H9 (cell line): ENCODE results near the gene NANOS3. TPM values are rescaled to one million over a fixed set of nuclear protein-coding genes. Genes with fewer than 3 reads are reported as not detected.

ENCODE experiments used
- DNase-seq: peaks from one replicate; pipeline ENCODE4 v3.0.0-alpha.2; 2017
- H2AFZ ChIP-seq: one replicate; pipeline ENCODE4 v1.6.1; 2013; ENCODE audit warnings: mild to moderate bottlenecking, low read length, control low read depth, moderate library complexity
- H2AK5ac ChIP-seq: 2 replicates; pipeline ENCODE4 v1.6.1; 2013; ENCODE audit warnings: low read length, control low read depth, mixed read lengths; ENCODE audit not compliant: insufficient read length
- H2BK120ac ChIP-seq: one replicate; pipeline ENCODE4 v1.6.1; 2013; ENCODE audit warnings: low read depth, mild to moderate bottlenecking, low read length, control low read depth, inconsistent platforms; ENCODE audit not compliant: poor library complexity, severe bottlenecking
- H2BK12ac ChIP-seq: 2 replicates; pipeline ENCODE4 v1.6.1; 2013; ENCODE audit warnings: low read length, control low read depth, mixed read lengths, low read depth; ENCODE audit not compliant: insufficient read length
- H2BK15ac ChIP-seq: 2 replicates; pipeline ENCODE4 v1.6.1; 2013; ENCODE audit warnings: low read depth, low read length, control low read depth
- H2BK20ac ChIP-seq: one replicate; pipeline ENCODE4 v1.6.1; 2013; ENCODE audit warnings: low read depth, mild to moderate bottlenecking, low read length, control low read depth, inconsistent platforms; ENCODE audit not compliant: poor library complexity, severe bottlenecking
- H2BK5ac ChIP-seq: 2 replicates; pipeline ENCODE4 v1.6.1; 2013; ENCODE audit warnings: low read length, control low read depth, mixed read lengths; ENCODE audit not compliant: insufficient read length
- H3K14ac ChIP-seq: 2 replicates; pipeline ENCODE4 v1.6.1; 2013; ENCODE audit warnings: low read length, control low read depth; ENCODE audit not compliant: insufficient read depth
- H3K18ac ChIP-seq: 2 replicates; pipeline ENCODE4 v1.6.1; 2013; ENCODE audit warnings: low read depth, mild to moderate bottlenecking, mixed read lengths, low read length, control low read depth; ENCODE audit not compliant: insufficient read length
- H3K23ac ChIP-seq: 2 replicates; pipeline ENCODE4 v1.6.1; 2013; ENCODE audit warnings: low read length, control low read depth, mixed read lengths, low read depth; ENCODE audit not compliant: insufficient read length
- H3K23me2 ChIP-seq: 2 replicates; pipeline ENCODE4 v1.6.1; 2013; ENCODE audit warnings: low read depth, mild to moderate bottlenecking, mixed read lengths, low read length, control low read depth; ENCODE audit not compliant: insufficient read length, poor library complexity, severe bottlenecking
- H3K27ac ChIP-seq: 2 replicates; pipeline ENCODE4 v1.5.1; 2013; ENCODE audit warnings: low read length, control low read depth, mixed read lengths, low read depth; ENCODE audit not compliant: insufficient read length
- H3K27me3 ChIP-seq: 2 replicates; pipeline ENCODE4 v1.6.1; 2013; ENCODE audit warnings: low read length, control low read depth, inconsistent platforms; ENCODE audit not compliant: insufficient read depth
- H3K4ac ChIP-seq: 2 replicates; pipeline ENCODE4 v1.6.1; 2013; ENCODE audit warnings: low read depth, mild to moderate bottlenecking, control low read depth, inconsistent platforms, low read length, moderate library complexity
- H3K4me1 ChIP-seq: 2 replicates; pipeline ENCODE4 v1.6.1; 2013; ENCODE audit warnings: low read length, control low read depth, inconsistent platforms; ENCODE audit not compliant: insufficient read depth
- H3K4me2 ChIP-seq: 2 replicates; pipeline ENCODE4 v1.6.1; 2013; ENCODE audit warnings: low read length, control low read depth, mixed read lengths; ENCODE audit not compliant: insufficient read length, insufficient read depth
- H3K56ac ChIP-seq: 2 replicates; pipeline ENCODE4 v1.6.1; 2013; ENCODE audit warnings: low read depth, mild to moderate bottlenecking, mixed read lengths, low read length, control low read depth; ENCODE audit not compliant: insufficient read length
- H3K79me1 ChIP-seq: 2 replicates; pipeline ENCODE4 v1.6.1; 2013; ENCODE audit warnings: low read depth, mild to moderate bottlenecking, moderate library complexity, low read length, control low read depth, inconsistent platforms; ENCODE audit not compliant: insufficient read depth, poor library complexity, severe bottlenecking
- H3K79me2 ChIP-seq: 2 replicates; pipeline ENCODE4 v1.6.1; 2013; ENCODE audit warnings: low read length, control low read depth, inconsistent platforms; ENCODE audit not compliant: insufficient read depth
- H3K9ac ChIP-seq: 2 replicates; pipeline ENCODE4 v1.6.1; 2013; ENCODE audit warnings: low read length, control low read depth, mixed read lengths; ENCODE audit not compliant: insufficient read length; ENCODE audit errors: extremely low read depth
- H3K9me3 ChIP-seq: one replicate; pipeline ENCODE4 v1.6.1; 2013; ENCODE audit warnings: low read depth, low read length, inconsistent platforms; ENCODE audit not compliant: control insufficient read depth
- H3T11ph ChIP-seq: one replicate; pipeline ENCODE4 v1.6.1; 2013; ENCODE audit warnings: mild to moderate bottlenecking, low read length, control low read depth, inconsistent platforms
- H4K20me1 ChIP-seq: one replicate; pipeline ENCODE4 v1.6.1; 2013; ENCODE audit not compliant: control insufficient read depth, insufficient read length, insufficient read depth
- H4K5ac ChIP-seq: 2 replicates; pipeline ENCODE4 v1.6.1; 2013; ENCODE audit warnings: low read depth, mild to moderate bottlenecking, mixed read lengths, low read length, control low read depth; ENCODE audit not compliant: insufficient read length
- H4K8ac ChIP-seq: replicated peaks from 2 replicates; pipeline ENCODE4 v1.6.1; 2013; ENCODE audit warnings: low read length, control low read depth, mixed read lengths, low read depth; ENCODE audit not compliant: insufficient read length
- H4K91ac ChIP-seq: 2 replicates; pipeline ENCODE4 v1.6.1; 2013; ENCODE audit warnings: low read depth, mild to moderate bottlenecking, moderate library complexity, mixed read lengths, low read length, control low read depth; ENCODE audit not compliant: insufficient read length
- H3K27ac Mint-ChIP-seq, 3 experiments: 2 replicates in 2 of 3; 3 replicates in 1 of 3; pipeline ENCODE4 v1.8.0; 2020 to 2021; ENCODE audit warnings: mixed read lengths in 3 of 3, mild to moderate bottlenecking in 1 of 3, moderate library complexity in 1 of 3
- H3K27me3 Mint-ChIP-seq: 2 replicates; pipeline ENCODE4 v1.8.0; 2021; ENCODE audit warnings: low read depth, mild to moderate bottlenecking, moderate library complexity, mixed read lengths
- H3K36me3 Mint-ChIP-seq, 3 experiments: 2 replicates in 2 of 3; 3 replicates in 1 of 3; pipeline ENCODE4 v1.8.0; 2020 to 2021; ENCODE audit warnings: low read depth in 3 of 3, mixed read lengths in 3 of 3; ENCODE audit not compliant: insufficient read depth in 1 of 3
- H3K4me1 Mint-ChIP-seq, 2 experiments: 2 replicates each; pipeline ENCODE4 v1.8.0; 2020; ENCODE audit warnings: mixed read lengths in 2 of 2
- H3K4me3 Mint-ChIP-seq, 2 experiments: 2 replicates in 1 of 2; 3 replicates in 1 of 2; pipeline ENCODE4 v1.8.0; 2020 to 2021; ENCODE audit warnings: mild to moderate bottlenecking in 2 of 2, mixed read lengths in 2 of 2, moderate library complexity in 1 of 2
- H3K9me3 Mint-ChIP-seq, 2 experiments: 2 replicates in 1 of 2; 3 replicates in 1 of 2; pipeline ENCODE4 v1.8.0; 2020; ENCODE audit warnings: mild to moderate bottlenecking in 2 of 2, mixed read lengths in 2 of 2, moderate library complexity in 1 of 2
- CTCF ChIP-seq: fragments of 200-600 bp; sonication (generic); conservative IDR thresholded peaks from 3 replicates; pipeline ENCODE4 v1.8.0; 2021; ENCODE audit warnings: antibody characterized with exemption, mild to moderate bottlenecking
- WGBS: extraction: QIAGEN DNeasy Blood & Tissue Kit; methylation state at CpG from one replicate; pipeline ENCODE4 v1.1.7; 2013; ENCODE audit warnings: missing lambda C conversion rate, low lambda C conversion rate, mixed read lengths; ENCODE audit not compliant: insufficient read length; ENCODE audit errors: extremely low coverage; 5-methylcytosine and 5-hydroxymethylcytosine counted together
- total RNA-seq: library from RNA; stranded (reverse); gene quantifications from 2 replicates; pipeline ENCODE4 v1.2.1, GENCODE V29; 2021

NANOS3 gene
- total RNA-seq, 1 experiment from 2014 or later = not detected

DNA sequence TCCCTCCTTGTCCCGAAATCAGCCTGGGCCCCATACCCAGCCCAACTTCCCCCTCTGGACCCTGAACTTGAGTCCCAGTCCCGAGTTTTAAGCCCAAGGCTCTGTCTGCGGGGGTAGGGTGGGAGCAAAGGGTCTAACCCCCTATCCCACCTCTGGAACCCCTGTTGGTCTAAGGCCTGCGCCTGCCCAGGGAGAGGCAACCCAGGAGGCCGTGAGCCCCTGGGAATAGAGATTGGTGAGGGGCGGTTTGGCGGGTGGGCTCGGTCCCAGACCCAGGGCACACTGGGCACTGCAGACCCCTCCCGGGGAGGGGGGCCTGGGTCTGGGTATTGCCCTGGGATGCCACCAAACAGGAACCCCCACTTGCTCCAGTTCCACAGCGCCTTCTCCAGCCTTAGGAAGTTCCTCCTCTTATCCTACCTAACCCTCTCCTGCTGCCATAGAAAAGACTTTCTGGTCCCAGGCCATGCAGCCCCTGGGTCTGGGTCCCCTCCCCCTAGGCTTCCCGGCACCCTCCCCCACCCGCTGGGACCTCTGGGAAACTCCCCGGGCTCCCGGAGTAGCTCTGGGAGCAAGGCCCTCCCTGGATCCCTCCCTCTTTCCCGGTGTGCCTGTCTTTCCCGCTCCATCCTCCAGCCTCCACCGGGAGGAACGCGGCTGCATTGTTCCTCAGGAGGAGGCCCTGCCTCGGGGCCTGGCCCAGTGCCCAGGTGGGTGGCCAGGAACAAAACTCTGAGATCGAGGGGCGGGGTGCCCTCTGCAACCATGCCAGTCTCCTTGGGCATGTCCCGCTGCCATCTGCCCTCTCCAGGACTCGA lies 33.6 kb upstream of the NANOS3 start:
- Mint-ChIP-seq H3K4me3 (peak overlapping the region; percentile 74 to 92), H3K27ac (peak overlapping the region in 2 of 3 experiments; percentile 87 to 98; a peak in 3 of 7 replicates), H3K27me3 (no peaks in the 10 kb centered on the region), H3K9me3 (no peaks in the 10 kb centered on the region; a peak in 1 of 5 replicates), H3K36me3 (no peaks in the 10 kb centered on the region; a peak in 2 of 7 replicates), H3K4me1 (peaks cover 28 to 49% of the 10 kb centered on the region in 2 experiments)
- no peaks in the 10 kb centered on the region for H3K79me1 ChIP-seq
- no peak overlapping the region for H2BK20ac ChIP-seq
- no peaks in the 10 kb centered on the region for H3K27me3 ChIP-seq
- peak overlapping the region; percentile 13 for H3K9ac ChIP-seq
- H3T11ph ChIP-seq = peak overlapping the region; percentile 43
- peaks cover 2% of the 10 kb centered on the region; the same call in 1 of the 2 replicates for H3K4me1 ChIP-seq
- peak overlapping the region; percentile 56 for H2AFZ ChIP-seq
- peak overlapping the region; percentile 71 for H2BK12ac ChIP-seq
- no peak overlapping the region for H3K27ac ChIP-seq
- peak overlapping the region; percentile 95 for H2BK120ac ChIP-seq
- H4K91ac ChIP-seq = peak overlapping the region; percentile 44
- H3K56ac ChIP-seq = no peak overlapping the region
- H4K8ac ChIP-seq = no peak overlapping the region
- no peaks in the 10 kb centered on the region for H3K9me3 ChIP-seq
- no peaks in the 10 kb centered on the region; the same call in 1 of the 2 replicates for H3K79me2 ChIP-seq
- no peaks in the 10 kb centered on the region for H4K20me1 ChIP-seq
- H3K23me2 ChIP-seq = peaks cover 15% of the 10 kb centered on the region
- H2BK15ac ChIP-seq = peak overlapping the region; percentile 33; the same call in 1 of the 2 replicates
- peak overlapping the region; percentile 36; the same call in 1 of the 2 replicates for H3K4ac ChIP-seq
- peak overlapping the region; percentile 85 for H3K18ac ChIP-seq
- no peak overlapping the region for H2BK5ac ChIP-seq
- H3K14ac ChIP-seq = peak overlapping the region; percentile 72; the same call in 1 of the 2 replicates
- no peak for TF ChIP-seq CTCF
- no peak overlapping the region for H2AK5ac ChIP-seq
- H3K23ac ChIP-seq = no peak overlapping the region
- H4K5ac ChIP-seq = no peak overlapping the region
- WGBS = no CpG with 5 or more reads among the region's 24 CpGs
- peak overlapping the region; percentile 41 for H3K4me2 ChIP-seq
- peak; percentile 74 for DNase-seq
